HCT116 (cell line): Measurements from ENCODE around the gene MAX. TPM values are rescaled to one million over a fixed set of nuclear protein-coding genes. Genes with fewer than 3 reads are reported as not detected.

Experiments
- ATAC-seq: fragments of 200-7000 bp; cut with Tn5 transposase; 2 replicates; pipeline ENCODE4 v1.9.1; 2020; ENCODE audit warnings: mild to moderate bottlenecking, moderate library complexity
- BruUV-seq: library from RNA; stranded (reverse); fragments of 400-500 nt; replicated peaks from 2 replicates; lab custom pipeline; 2021; lab: Mats Ljungman, UMichigan
- CTCF ChIA-PET: fragments of 300-600 bp; sonication (Branson Sonifier 250); formaldehyde crosslinking; loops from one replicate; lab custom pipeline; 2021; ENCODE audit warnings: antibody characterized with exemption; lab: Charles Lee
- POLR2A ChIA-PET: fragments of 300-600, 350-600 bp; sonication (Branson Sonifier 250); formaldehyde crosslinking; loops from one replicate; lab custom pipeline; 2021; ENCODE audit warnings: antibody characterized with exemption; lab: Charles Lee
- RAD21 ChIA-PET, 2 experiments: fragments of 300-600 bp; sonication (Branson Sonifier 250); formaldehyde crosslinking; loops; one replicate each; lab custom pipeline; 2023; ENCODE audit warnings: low total read pairs in 2 of 2; ENCODE audit not compliant: uncharacterized antibody in 2 of 2, unreplicated experiment in 2 of 2, low non-redundant PET in 1 of 2; lab: Charles Lee
- DNase-seq: peaks from one replicate; pipeline ENCODE4 v3.0.0-alpha.2; 2010; ENCODE audit warnings: low read depth, low spot score
- H2AFZ ChIP-seq: fragments of 200-600 bp; shearing (Covaris generic), sonication (generic); 2 replicates; pipeline ENCODE4 v1.6.1; 2017; ENCODE audit warnings: low read depth, mixed run types, mixed read lengths, antibody characterized with exemption, low read length; ENCODE audit not compliant: poor library complexity, severe bottlenecking
- H3K27ac ChIP-seq: 2 replicates; pipeline ENCODE4 v1.5.1; 2012; ENCODE audit warnings: low read depth, low read length
- H3K27me3 ChIP-seq: fragments of 200-600 bp; sonication (generic); 2 replicates; pipeline ENCODE4 v1.6.1; 2016; ENCODE audit warnings: mixed run types, low read length, mixed read lengths; ENCODE audit not compliant: insufficient read depth
- H3K36me3 ChIP-seq, 2 experiments: fragments of 200-500 bp in 1 of 2; fragments of 200-600 bp in 1 of 2; sonication (Bioruptor generic) in 1 of 2; sonication (generic) in 1 of 2; 2 replicates each; pipeline versions ENCODE4 v1.5.1 to v1.6.1; 2014 to 2016; ENCODE audit warnings: low read length in 2 of 2, inconsistent platforms in 1 of 2, mixed read lengths in 1 of 2, mixed run types in 1 of 2; ENCODE audit not compliant: insufficient read depth in 2 of 2, control insufficient read depth in 1 of 2
- H3K4me1 ChIP-seq, 2 experiments: fragments of 200-600 bp in 1 of 2; sonication (generic) in 1 of 2; 2 replicates each; pipeline versions ENCODE4 v1.5.1 to v1.6.1; 2012 to 2017; ENCODE audit warnings: low read length in 2 of 2, inconsistent platforms in 1 of 2, mild to moderate bottlenecking in 1 of 2, mixed read lengths in 1 of 2, mixed run types in 1 of 2, moderate library complexity in 1 of 2; ENCODE audit not compliant: insufficient read depth in 2 of 2, control insufficient read depth in 1 of 2
- H3K4me2 ChIP-seq: fragments of 200-600 bp; sonication (generic); 2 replicates; pipeline ENCODE4 v1.6.1; 2017; ENCODE audit warnings: mixed run types, low read length, mixed read lengths
- H3K4me3 ChIP-seq, 2 experiments: fragments of 200-600 bp in 1 of 2; sonication (generic) in 1 of 2; replicated peaks in 1 of 2; 2 replicates each; pipeline ENCODE4 v1.5.1; 2011 to 2016; ENCODE audit warnings: low read length in 2 of 2, control low read depth in 1 of 2, low read depth in 1 of 2, mild to moderate bottlenecking in 1 of 2, mixed read lengths in 1 of 2, mixed run types in 1 of 2
- H3K79me2 ChIP-seq: fragments of 200-600 bp; sonication (generic); 2 replicates; pipeline ENCODE4 v1.6.1; 2017; ENCODE audit warnings: mild to moderate bottlenecking, mixed run types, low read length, moderate library complexity, mixed read lengths; ENCODE audit not compliant: insufficient read depth
- H3K9ac ChIP-seq: fragments of 200-600 bp; sonication (generic); 2 replicates; pipeline ENCODE4 v1.6.1; 2016; ENCODE audit warnings: low read length, mixed read lengths
- H3K9me2 ChIP-seq: fragments of 200-600 bp; sonication (generic), shearing (Covaris generic); 2 replicates; pipeline ENCODE4 v1.6.1; 2017; ENCODE audit warnings: mixed run types, mild to moderate bottlenecking, moderate library complexity; ENCODE audit not compliant: insufficient read depth
- H3K9me3 ChIP-seq, 2 experiments: fragments of 200-500 bp in 1 of 2; fragments of 200-600 bp in 1 of 2; sonication (Bioruptor generic) in 1 of 2; sonication (generic) in 1 of 2; 2 replicates each; pipeline ENCODE4 v1.6.1; 2014 to 2017; ENCODE audit warnings: low read length in 2 of 2, mixed read lengths in 2 of 2, inconsistent platforms in 1 of 2, low read depth in 1 of 2, mild to moderate bottlenecking in 1 of 2, mixed run types in 1 of 2, moderate library complexity in 1 of 2; ENCODE audit not compliant: control insufficient read depth in 1 of 2, insufficient read depth in 1 of 2
- H4K20me1 ChIP-seq: fragments of 200-600 bp; sonication (generic), shearing (Covaris generic); 2 replicates; pipeline ENCODE4 v1.6.1; 2017; ENCODE audit warnings: mixed run types, mild to moderate bottlenecking, moderate library complexity; ENCODE audit not compliant: insufficient read depth
- CBX3 ChIP-seq: IDR thresholded peaks from 2 replicates; pipeline ENCODE4 v1.6.1; 2012; ENCODE audit warnings: low read depth
- CEBPB ChIP-seq: IDR thresholded peaks from 2 replicates; pipeline ENCODE4 v1.6.1; 2012; ENCODE audit warnings: low read depth
- EGR1 ChIP-seq: IDR thresholded peaks from 2 replicates; pipeline ENCODE4 v1.6.1; 2012; ENCODE audit warnings: low read depth
- ELF1 ChIP-seq: IDR thresholded peaks from 2 replicates; pipeline ENCODE4 v1.6.1; 2012; ENCODE audit warnings: low read depth, borderline replicate concordance
- EZH2 ChIP-seq: fragments of 200-600 bp; sonication (generic); IDR thresholded peaks from 2 replicates; pipeline ENCODE4 v1.6.1; 2017; ENCODE audit warnings: antibody characterized with exemption, mixed run types
- FOSL1 ChIP-seq: IDR thresholded peaks from 2 replicates; pipeline ENCODE4 v1.6.1; 2012; ENCODE audit warnings: low read depth
- JUND ChIP-seq: IDR thresholded peaks from 2 replicates; pipeline ENCODE4 v1.6.1; 2012
- POLR2AphosphoS5 ChIP-seq: IDR thresholded peaks from 2 replicates; pipeline ENCODE4 v1.6.1; 2011; ENCODE audit warnings: mild to moderate bottlenecking, low read depth, low read length, moderate library complexity
- RAD21 ChIP-seq: IDR thresholded peaks from 2 replicates; pipeline ENCODE4 v1.6.1; 2012; ENCODE audit warnings: low read depth, mild to moderate bottlenecking
- SP1 ChIP-seq: IDR thresholded peaks from 2 replicates; pipeline ENCODE4 v1.6.1; 2012; ENCODE audit warnings: low read depth
- SRF ChIP-seq: IDR thresholded peaks from 2 replicates; pipeline ENCODE4 v1.6.1; 2012; ENCODE audit warnings: low read depth
- TCF7L2 ChIP-seq: IDR thresholded peaks from 2 replicates; pipeline ENCODE4 v1.7.0; 2011; ENCODE audit warnings: borderline replicate concordance, inconsistent platforms; ENCODE audit not compliant: insufficient read depth, insufficient read length; ENCODE audit errors: extremely low read depth
- YY1 ChIP-seq: IDR thresholded peaks from 2 replicates; pipeline ENCODE4 v1.6.1; 2011; ENCODE audit warnings: low read length, low read depth, moderate library complexity, mild to moderate bottlenecking; ENCODE audit not compliant: insufficient replicate concordance; ENCODE audit errors: extremely low read depth
- ZFX ChIP-seq: fragments of 450-650 bp; IDR thresholded peaks from 2 replicates; pipeline ENCODE4 v1.6.1; 2017
- ZNF274 ChIP-seq: fragments of 200-500 bp; sonication (Bioruptor generic); IDR thresholded peaks from 2 replicates; pipeline ENCODE4 v1.6.1; 2014; ENCODE audit warnings: mild to moderate bottlenecking, low read depth, low read length, inconsistent platforms
- intact Hi-C: fragments of 100-400 bp; cut with micrococcal nuclease; formaldehyde crosslinking; loops from 2 replicates; pipeline ENCODE4 v1.10.0; 2022
- total RNA-seq: library from RNA; stranded (reverse); gene quantifications from one replicate; pipeline ENCODE4 v1.2.1, GENCODE V29; 2021; ENCODE audit not compliant: unreplicated experiment
- TF ChIP-seq, protein P1 (sequence below), 3 experiments: fragments of 200-600 bp in 1 of 3; sonication (generic) in 1 of 3; IDR thresholded peaks in 2 of 3; conservative IDR thresholded peaks in 1 of 3; 2 replicates each; pipeline ENCODE4 v1.5.1; 2012 to 2017; ENCODE audit warnings: low read depth in 2 of 3, low read length in 2 of 3, antibody characterized with exemption in 1 of 3, borderline replicate concordance in 1 of 3, control low read depth in 1 of 3, mild to moderate bottlenecking in 1 of 3, mixed read lengths in 1 of 3, mixed run types in 1 of 3, moderate library complexity in 1 of 3; ENCODE audit not compliant: insufficient read depth in 1 of 3
- TF ChIP-seq, protein P2 (sequence below): IDR thresholded peaks from 2 replicates; pipeline ENCODE4 v1.6.1; 2011; ENCODE audit warnings: mild to moderate bottlenecking, low read length, moderate library complexity; ENCODE audit not compliant: insufficient replicate concordance; ENCODE audit errors: extremely low read depth

Gene MAX
- total RNA-seq, 1 experiment from 2014 or later: 72.6 TPM

DNA sequence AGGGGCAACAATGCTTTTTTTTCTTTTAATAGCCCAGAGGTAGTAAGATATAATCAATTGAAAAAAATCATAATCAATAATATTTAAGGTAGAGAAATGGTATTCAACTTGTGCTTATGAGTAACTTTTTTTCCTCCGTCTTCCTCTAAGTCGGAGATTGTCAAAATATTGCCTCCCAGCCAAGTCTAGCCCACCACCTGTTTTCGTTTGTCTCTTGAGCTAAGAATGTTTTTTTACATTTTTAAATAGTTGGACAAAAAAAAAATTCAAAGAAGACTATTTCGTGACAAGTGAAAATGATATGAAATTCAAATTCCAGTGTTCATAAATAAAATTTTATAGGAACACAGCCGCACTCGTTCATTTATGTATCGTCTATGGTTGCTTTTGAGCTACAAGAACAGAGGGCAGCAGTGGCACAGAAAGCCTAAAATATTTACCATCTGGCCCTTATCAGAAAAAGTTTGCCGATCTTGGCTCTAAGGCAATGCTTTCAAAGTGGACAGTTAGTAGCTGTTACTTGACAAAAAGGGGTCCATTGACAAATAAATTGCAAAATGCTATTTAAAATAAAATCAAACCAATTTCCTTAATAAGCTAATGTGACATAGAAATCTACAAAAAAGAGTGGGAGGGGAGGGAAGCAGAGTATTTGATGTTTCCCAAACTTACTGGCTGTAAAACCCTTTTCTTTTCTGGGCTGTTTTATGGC lies 40.8 kb upstream of the MAX start:
- no TSS peak for BruUV-seq
- intact Hi-C loops: no loop called here
- H3K27me3 ChIP-seq: no peaks in the 10 kb centered on the region
- no peak overlapping the region for H3K4me3 ChIP-seq
- TF ChIP-seq ZNF274 (no peak), POLR2AphosphoS5 (no peak), CEBPB (no peak), CBX3 (no peak)
- TF ChIP-seq, protein P1, sequence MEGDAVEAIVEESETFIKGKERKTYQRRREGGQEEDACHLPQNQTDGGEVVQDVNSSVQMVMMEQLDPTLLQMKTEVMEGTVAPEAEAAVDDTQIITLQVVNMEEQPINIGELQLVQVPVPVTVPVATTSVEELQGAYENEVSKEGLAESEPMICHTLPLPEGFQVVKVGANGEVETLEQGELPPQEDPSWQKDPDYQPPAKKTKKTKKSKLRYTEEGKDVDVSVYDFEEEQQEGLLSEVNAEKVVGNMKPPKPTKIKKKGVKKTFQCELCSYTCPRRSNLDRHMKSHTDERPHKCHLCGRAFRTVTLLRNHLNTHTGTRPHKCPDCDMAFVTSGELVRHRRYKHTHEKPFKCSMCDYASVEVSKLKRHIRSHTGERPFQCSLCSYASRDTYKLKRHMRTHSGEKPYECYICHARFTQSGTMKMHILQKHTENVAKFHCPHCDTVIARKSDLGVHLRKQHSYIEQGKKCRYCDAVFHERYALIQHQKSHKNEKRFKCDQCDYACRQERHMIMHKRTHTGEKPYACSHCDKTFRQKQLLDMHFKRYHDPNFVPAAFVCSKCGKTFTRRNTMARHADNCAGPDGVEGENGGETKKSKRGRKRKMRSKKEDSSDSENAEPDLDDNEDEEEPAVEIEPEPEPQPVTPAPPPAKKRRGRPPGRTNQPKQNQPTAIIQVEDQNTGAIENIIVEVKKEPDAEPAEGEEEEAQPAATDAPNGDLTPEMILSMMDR (IDR thresholded peaks at IDR 0.05 in 2 of 3, conservative IDR thresholded peaks at IDR 0.05 in 1 of 3; ENCODE audit: borderline replicate concordance in 1 of 3, insufficient read depth in 1 of 3, low read depth in 2 of 3, low read length in 2 of 3): no peak
- H3K9ac ChIP-seq: no peak overlapping the region
- ChIA-PET RAD21 (no interaction called here), POLR2A (no interaction called here), CTCF (no interaction called here)
- no peak for ATAC-seq
- H3K36me3 ChIP-seq: no peaks in the 10 kb centered on the region
- H3K4me2 ChIP-seq: no peak overlapping the region
- no peak overlapping the region for H2AFZ ChIP-seq
- no peaks in the 10 kb centered on the region for H3K9me2 ChIP-seq
- no peaks in the 10 kb centered on the region for H3K79me2 ChIP-seq
- no peaks in the 10 kb centered on the region for H3K9me3 ChIP-seq
- H3K27ac ChIP-seq: no peak overlapping the region
- DNase-seq: no peak
- H4K20me1 ChIP-seq: no peaks in the 10 kb centered on the region
- H3K4me1 ChIP-seq: no peaks in the 10 kb centered on the region

DNA sequence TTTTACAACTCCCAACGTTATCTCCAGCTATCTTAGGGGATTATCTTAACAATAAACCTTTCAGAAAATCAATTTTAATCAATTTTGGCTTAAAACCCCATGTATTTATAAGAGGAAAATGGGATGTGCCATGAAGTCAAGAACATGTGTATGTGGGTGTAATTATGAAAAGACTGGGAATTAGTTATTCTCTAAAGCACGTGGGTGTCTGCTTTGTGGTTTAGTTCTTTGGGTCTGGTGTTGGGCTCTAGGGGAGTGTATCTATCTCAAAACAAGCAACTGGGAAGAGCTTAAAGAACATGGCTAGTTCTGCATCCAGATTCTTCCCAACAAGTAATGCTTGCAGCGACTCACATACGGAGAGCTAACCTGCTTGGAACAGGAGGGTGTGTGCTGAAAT lies 40.1 kb upstream of the MAX start:
- Histone ChIP-seq H3K9ac (no peak overlapping the region), H3K36me3 (no peaks in the 10 kb centered on the region), H2AFZ (no peak overlapping the region), H3K4me3 (no peak overlapping the region), H3K4me1 (no peaks in the 10 kb centered on the region), H3K27ac (no peak overlapping the region), H3K4me2 (no peak overlapping the region), H4K20me1 (no peaks in the 10 kb centered on the region), H3K27me3 (no peaks in the 10 kb centered on the region), H3K9me3 (no peaks in the 10 kb centered on the region), H3K79me2 (no peaks in the 10 kb centered on the region), H3K9me2 (no peaks in the 10 kb centered on the region)
- no TSS peak for BruUV-seq
- CTCF ChIA-PET: no interaction called here
- POLR2A ChIA-PET: no interaction called here
- ATAC-seq (no peak), DNase-seq (no peak)
- intact Hi-C loops: no loop called here
- RAD21 ChIA-PET: no interaction called here
- TF ChIP-seq SP1: no peak
- no peak for TF ChIP-seq SRF
- TF ChIP-seq JUND: no peak
- TF ChIP-seq ZNF274: no peak
- TF ChIP-seq EZH2: no peak
- TF ChIP-seq ELF1: no peak
- no peak for TF ChIP-seq EGR1
- TF ChIP-seq YY1: no peak
- TF ChIP-seq CEBPB: no peak
- TF ChIP-seq FOSL1: no peak
- TF ChIP-seq POLR2AphosphoS5: no peak
- no peak for TF ChIP-seq TCF7L2
- TF ChIP-seq ZFX: no peak
- TF ChIP-seq, protein P2, sequence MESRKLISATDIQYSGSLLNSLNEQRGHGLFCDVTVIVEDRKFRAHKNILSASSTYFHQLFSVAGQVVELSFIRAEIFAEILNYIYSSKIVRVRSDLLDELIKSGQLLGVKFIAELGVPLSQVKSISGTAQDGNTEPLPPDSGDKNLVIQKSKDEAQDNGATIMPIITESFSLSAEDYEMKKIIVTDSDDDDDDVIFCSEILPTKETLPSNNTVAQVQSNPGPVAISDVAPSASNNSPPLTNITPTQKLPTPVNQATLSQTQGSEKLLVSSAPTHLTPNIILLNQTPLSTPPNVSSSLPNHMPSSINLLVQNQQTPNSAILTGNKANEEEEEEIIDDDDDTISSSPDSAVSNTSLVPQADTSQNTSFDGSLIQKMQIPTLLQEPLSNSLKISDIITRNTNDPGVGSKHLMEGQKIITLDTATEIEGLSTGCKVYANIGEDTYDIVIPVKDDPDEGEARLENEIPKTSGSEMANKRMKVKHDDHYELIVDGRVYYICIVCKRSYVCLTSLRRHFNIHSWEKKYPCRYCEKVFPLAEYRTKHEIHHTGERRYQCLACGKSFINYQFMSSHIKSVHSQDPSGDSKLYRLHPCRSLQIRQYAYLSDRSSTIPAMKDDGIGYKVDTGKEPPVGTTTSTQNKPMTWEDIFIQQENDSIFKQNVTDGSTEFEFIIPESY: no peak
- TF ChIP-seq RAD21: no peak
